Left kidney (tissue), 8 donors: Measurements from ENCODE around the gene CPT1B. TPM values are rescaled to one million over a fixed set of nuclear protein-coding genes. Genes with fewer than 3 reads are reported as not detected.
"Not testable (repeated sequence)": the region's sequence is repeated elsewhere in the genome, so short reads cannot be mapped to it uniquely, and the experiment has no call there.

Source experiments
- DNase-seq: peaks from one replicate; pipeline ENCODE4 v3.0.0-alpha.2; 2013
- long read RNA-seq, 8 donors: transcript quantifications; one replicate each; lab custom pipeline, GENCODE V29; 2026
- polyA plus RNA-seq: library from polyadenylated mRNA; unstranded; fragments of 120-200 nt; gene quantifications from one replicate; pipeline ENCODE4 v1.2.1, GENCODE V29; 2013; ENCODE audit not compliant: insufficient read length

The CPT1B gene
- 15.9 TPM for polyA plus RNA-seq
- long read RNA-seq, donor 1 = 0 reads
- long read RNA-seq, donor 2, partial matches to known transcripts = 0 of 2 reads
- long read RNA-seq, donor 2, other reads (novel, unspliced or antisense) = 0 of 2 reads
- long read RNA-seq, donor 3 = 0 reads
- long read RNA-seq, donor 4 = 0 reads
- long read RNA-seq, donor 5, partial matches to known transcripts = 0 of 1 reads
- long read RNA-seq, donor 5, other reads (novel, unspliced or antisense) = 0 of 1 reads
- long read RNA-seq, donor 6 = 0 reads
- long read RNA-seq, donor 7, partial matches to known transcripts = 0 of 2 reads
- long read RNA-seq, donor 7, other reads (novel, unspliced or antisense) = 0 of 2 reads
- long read RNA-seq, donor 8 = 0 reads

DNA sequence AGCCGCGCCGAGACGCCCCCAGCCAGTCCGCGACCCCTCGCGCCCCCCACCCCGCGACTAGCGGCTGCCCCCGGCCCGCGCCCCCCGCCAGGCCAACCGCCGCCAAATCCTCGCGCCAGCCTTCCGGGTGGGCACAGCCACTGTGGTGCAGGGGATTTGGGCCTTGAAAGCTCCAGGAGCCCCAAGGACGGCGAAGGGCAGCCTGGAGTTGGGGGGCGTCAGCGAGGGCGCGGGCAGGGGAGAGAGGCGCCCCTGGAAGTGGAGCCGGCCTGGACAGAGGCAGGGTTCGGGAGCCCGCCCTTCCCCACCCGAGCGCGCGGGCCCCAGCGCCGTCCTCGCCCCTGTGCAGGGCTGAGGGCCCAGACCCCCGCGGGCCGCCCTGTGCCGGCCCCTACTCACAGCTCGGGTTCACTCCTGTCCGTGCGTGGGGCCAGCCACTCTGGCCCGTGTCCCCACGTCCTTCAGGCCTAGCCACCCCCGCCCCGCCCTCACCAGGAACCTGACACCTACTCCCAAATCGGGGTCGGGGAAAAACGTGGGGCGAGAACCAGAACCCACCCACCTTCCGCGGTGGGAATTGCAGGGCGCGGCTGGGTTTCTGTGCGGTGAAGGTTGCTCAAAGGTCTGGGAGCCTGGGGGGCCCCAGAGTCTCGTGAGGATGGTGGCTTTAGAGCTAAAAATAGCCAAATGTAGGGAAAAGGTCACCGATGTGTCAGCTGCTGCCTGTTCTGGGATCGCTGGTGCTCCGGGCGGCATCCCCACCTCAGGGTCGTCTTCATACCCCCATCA, at the start of gene CPT1B:
Gene CPT1B (minus strand): TSS at position 441 of the 789 bp plus-strand sequence. CDS start 512 bp downstream, outside the sequence.
- DNase-seq = no peak

DNA sequence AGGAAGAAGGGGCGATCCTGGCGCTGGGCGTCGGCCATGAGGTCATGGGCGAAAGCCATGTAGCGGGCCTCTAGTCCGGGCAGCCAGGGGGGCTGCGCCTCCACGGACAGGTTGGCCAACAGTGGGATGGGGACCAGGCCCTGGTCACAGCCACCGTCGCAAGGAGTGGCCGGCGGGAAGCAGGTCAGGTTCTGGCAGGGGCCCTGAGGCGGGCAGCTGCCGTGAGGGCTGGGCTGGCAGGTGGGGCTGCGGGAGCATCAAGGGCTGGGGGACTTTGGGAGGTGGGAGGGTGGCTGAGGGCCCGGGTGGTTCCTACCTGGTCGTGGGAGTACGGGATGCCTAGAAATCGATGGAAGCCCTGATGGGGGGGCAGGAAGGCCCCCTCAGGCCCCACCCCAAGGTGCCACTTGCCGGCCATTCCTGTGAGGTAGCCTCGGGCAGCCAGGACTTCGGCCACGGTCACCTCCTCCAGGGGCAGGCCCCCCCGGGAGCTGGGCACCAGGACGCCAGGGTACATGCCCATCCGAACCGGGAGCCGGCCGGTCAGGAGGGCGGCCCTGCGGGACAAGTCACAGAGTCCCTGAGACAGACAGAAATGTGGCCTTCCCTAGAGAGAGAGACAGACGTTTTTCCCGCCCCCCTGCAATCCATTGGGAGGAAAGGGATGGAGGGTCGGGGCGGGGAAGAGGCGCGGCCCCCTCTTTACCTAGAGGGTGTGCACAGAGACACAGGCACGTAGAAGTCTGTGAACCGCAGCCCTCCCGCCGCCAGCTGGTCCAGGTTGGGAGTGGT, 48.8 kb upstream of the CPT1B start:
- no peak for DNase-seq

DNA sequence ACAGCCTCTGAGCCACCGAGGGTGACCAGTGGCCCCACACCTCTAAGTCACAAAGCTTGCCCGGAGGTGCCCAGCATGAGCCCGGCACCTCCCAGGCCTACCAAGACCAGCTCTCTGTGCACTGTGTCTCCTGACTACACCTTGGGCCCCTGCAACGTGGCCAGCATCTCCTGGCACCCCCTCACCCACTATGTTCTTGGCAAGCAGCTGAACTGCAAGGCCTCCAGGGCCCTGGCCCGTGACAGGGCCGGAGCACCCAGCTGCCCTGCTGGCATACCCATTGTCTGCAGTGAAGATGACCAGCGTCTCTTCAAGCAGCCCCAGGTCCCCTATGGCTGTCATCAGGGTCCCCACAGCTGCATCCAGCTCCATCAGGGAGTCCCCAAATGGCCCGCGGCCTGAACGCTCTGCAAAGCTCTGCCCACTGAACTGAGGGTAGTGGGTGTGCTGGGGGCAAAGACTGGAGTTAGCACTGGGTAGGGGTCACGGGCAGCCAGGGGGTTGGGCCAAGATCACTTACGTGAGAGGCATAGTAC, 48.2 kb upstream of the CPT1B start:
- DNase-seq = no peak

DNA sequence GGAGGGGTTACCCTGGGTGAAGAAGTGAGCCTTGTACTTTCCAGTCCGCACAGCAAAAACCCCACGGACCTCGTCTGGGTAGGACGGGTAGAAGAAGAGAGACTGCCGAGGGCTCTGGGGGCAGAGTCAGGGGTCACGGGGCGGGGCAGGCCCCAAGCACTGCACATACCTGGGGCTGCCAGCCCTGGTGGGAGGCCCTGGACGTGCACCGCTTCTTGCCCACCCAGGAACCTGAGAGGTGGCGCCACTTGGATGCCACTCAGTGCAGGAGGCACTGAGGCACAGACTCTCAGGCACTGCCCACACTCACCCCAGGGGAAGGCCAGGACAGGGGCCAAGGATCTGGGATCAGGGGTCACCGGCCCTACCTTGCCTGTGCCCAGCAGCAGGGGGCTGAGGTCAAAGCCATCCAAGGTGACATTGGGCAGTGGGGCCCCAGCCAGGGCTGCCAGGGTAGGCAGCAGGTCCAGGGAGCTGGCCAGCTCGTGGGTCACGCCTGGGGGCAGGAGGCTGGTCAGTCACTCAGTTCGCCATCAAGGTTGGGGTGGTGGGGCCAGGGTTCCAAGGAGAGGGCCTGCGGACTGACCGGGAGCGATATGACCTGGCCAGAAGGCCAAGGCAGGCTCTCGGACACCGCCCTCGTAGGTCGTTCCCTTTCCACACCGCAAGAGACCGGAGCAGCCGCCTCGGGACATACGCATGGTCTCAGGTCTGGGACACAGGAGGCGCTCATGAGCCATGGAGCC, 47.5 kb upstream of the CPT1B start:
- no peak for DNase-seq

DNA sequence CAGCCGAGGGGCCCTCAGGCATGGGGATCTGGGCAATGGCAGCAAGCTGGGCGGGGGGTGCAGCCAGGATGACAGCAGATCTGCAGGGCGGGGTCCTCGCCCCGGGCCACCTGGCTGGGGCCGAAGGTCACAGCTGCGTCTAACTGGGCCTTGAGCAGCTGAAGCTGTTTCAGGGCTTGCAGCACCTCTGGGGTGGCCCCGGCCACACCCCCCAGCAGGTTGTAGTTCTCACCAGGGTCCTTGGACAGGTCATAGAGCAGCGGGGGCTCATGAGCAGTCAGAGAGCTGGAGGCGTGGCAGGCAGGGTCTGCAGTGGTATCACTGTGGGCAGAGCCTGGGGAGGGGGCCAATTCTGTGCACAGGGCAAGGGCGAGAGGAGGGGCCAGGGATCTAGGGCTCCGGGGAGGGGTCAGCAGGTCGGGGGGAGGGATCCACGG, 46.9 kb upstream of the CPT1B start:
- DNase-seq = no peak

DNA sequence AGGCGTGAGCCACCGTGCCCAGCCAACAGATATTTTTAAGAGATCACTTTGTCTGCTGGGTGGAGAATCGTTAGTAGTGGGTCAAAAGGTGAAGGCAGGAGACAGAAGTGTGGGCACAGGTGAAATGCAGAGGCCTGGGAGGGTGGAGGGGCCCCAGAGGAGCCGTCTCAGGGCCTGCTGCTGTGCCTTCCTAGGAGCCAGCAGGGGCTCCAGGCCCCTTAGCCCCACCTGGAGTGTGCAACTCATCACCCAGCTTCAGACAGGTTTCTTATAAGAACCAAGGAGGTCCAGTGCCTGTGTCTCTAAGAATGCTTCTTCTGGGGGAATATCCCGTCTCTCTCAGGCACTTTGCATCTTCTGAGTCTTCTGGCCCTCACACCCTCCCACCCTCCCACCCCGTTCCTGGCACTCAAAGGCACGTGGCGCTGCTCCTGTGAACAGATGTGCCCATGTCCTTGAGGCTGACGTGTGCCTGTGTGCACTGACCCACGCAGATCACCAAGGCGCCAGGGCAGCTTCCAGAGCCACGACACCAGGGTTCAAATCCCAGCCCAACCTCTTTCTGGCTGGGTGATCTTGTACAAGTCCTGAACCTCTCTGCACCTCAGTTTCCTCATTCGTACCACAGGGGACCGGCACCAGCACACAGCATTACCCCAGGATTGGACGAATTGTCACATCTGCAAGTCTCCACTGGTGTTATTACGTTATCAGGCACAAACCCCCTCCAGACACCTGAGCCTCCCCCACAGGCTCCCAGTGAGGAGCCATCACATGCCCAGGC, 46.3 kb upstream of the CPT1B start:
- no peak for DNase-seq

DNA sequence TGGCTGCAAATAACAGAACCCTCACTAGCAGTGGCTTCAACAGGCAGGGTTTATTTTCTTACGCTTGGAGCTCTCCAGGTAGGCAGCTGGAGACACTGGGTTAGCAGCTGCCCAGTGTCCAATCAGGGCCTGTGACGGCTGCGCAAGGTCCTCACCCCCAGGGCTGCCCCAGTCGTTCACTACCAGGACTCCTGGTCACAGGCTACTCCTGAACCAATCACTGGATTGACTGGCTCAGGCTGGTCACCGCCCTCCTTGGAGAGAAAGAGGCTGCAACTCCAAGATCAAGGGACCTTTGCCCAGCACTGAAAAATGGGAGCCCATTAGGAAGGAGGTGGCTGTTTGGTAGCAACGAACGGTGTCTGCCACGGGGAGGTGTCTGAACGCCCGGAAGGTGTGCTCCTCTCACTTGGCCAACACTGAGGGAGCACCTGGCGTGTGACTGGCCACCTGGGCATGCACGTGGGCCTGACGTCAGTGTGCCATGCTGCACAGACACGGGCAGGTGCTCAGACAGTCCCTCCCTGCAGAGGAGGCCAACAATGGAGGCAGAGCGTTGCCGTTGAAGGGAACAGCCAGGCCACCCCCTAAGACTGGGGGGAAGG, 44.6 kb upstream of the CPT1B start:
- no peak for DNase-seq

DNA sequence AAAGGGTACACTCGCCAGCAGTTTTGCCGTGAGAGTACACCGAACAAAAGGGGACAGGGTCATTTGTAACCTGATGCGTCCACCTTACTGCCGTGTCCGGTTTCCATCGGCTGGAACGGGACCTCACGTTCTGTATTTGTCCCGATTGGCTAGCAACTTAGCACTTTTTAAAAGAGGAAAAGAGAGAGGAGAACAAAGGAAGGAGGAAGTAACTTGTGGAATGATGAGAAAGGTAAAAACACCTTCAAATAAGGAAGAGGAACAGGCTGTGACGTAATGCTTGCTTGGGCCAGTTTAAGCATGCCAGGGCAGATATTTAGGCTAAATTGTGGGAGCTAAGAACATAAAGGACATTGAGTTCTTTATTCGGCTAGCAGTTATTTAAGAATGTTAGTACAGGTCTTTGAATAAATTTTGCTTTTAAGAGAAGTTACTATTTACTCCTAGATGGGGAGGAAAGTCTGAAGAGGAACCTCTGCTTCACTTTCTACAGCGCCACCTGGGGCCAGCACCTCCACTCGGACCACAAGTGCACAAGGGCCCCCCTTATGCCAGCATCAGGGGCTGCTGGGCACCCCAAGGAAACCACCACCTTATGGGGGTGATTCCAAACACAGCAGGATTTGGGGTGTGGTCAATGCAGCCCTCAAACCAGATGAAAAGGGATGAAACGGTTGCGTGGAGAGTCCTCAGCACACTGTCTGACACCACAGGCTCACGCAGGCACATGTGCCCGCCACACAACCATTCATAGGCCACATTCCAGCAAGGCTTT, 43.9 kb upstream of the CPT1B start:
- no peak for DNase-seq

DNA sequence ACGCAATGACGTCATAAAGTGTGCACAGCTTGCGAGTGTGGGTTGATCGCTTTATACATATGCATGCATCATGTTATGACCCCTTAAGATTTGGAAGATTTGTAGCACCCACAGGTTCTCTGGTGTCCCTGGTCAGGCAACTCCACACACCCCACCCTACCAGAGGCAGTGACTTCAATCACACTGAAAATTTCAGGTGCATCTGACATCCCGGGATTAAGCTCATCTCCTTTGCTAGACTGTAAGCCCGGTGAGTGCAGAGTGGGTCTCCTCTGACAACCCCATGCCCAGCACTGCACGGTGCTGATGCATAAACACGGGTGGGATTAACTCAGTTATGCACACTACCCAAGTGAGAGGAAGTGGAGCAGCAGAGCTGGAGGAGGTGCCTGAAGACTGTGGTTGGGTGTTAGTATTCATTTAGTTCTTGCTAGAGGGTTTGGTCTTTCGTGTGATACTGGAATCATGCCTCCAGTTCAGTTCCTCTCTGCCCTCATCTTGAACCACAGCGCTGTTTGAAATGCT, 43.2 kb upstream of the CPT1B start:
- no peak for DNase-seq

DNA sequence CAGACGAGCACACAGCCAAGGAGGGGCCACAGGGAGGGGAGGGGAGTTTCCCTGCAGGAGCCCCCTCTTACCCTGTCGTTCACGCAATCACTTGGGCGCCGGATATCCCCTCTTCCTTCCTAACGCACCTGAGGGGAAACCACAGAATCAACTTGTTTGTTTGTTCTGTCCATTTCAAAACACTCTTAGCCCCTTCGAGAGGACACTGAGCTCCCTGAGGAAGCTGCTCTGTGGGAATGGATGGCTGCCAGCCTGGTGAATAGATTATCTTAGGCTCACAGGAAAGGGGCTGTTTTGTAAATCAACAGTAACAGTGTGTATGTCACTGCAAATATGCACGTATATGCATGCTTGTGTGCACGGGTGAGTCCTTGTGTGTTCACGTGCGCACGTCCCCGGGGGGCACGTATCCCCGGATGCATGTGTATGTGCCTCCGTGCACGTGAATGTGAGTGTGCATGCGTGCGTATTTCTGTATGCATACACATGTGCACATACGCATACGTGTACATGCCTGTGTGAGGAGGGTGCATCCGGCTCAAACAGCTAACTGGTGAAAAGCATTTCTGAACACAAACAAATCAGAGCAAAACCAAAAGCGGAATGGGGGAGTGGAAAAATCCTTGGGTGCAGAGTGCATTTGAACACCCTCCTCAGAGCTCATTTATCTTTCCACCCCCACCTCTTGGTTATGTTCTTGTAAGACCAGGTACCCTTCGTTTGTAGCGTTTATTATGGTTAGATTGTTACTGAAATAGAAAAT, 42.5 kb upstream of the CPT1B start:
- DNase-seq = no peak

DNA sequence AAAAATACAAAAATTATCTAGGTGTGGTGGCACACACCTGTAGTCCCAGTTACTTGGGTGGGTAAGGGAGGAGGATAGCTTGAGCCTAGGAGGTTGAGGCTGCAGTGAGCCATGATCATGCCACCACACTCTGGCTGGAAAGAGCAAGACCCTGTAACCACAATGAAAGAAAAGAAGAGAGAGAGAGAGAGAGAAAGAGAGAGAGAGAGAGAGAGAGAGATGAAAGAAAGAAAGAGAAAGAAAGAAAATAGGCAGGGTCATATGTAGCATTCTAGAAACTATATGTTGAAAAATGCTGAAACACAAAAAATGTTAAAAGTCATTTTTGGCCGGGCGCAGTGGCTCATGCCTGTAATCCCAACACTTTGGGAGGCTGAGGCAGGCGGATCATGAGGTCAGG, 36.1 kb upstream of the CPT1B start:
- not testable (repeated sequence) for DNase-seq

DNA sequence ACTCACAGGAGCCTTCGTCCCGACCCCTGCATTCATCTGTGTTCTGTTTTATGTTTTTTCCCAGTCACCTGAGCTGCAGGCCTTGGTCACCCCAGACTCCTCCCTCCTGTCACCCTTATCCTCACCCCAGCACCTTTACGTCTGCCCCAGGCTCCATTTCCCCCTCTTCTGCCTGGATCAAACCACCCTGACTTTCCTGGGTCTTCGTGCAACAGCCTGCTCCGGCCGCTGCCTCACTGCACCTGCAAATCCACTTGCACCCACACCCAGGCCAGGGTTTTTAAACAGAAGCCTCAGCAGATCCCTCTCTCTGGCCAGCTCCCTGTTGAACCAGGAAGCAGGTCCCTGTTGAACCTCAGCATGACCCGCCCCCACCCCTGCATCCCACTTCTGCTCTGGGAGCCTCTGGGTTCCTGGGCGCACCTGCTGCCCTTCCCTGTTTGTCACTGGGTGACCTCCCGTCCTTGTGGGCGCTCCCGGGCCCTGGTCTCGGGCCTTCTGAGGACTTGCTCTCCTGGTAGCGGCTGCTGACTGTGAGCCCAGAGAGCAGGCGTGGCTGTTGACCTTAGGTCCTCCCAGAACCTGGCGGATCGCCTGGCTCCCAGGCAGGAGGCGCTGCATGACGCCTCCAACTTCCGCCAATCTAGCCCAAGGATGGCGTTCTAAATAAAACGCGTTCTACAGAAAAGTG, 35.2 kb upstream of the CPT1B start:
- DNase-seq = no peak

DNA sequence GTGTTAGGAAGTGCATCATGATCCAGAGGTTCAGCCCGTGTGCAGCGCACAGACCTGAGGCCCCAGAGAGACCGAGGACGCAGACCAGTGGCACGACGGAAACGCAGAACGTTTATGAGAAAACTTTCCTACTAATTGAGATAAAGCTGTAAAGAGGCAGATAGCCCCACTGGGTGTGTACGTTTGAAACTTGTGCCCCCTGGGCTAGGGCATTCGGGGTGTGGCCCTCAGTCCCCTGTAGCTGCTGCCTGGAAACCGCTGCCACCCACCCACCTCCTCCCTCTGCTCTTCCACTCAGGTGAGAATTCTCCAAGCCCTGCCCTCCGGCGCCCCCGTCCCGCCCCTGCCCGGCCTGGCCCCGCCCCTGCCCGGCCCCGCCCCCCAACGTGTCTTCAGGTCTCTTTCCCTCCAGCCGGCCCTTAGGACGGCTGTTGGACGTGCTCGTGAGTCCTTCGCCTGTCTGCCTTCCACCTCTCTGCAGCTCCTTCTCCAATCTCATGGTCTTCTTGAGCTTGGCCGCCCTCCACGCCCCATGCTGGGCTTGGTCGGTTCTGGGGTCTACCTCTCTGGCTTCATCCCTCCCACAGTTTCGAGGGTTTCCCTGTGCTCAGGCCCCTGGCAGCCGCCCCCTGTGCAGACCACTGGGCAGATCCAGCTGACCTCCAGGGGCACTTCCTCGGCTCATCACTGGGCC, 34.4 kb upstream of the CPT1B start:
- no peak for DNase-seq

DNA sequence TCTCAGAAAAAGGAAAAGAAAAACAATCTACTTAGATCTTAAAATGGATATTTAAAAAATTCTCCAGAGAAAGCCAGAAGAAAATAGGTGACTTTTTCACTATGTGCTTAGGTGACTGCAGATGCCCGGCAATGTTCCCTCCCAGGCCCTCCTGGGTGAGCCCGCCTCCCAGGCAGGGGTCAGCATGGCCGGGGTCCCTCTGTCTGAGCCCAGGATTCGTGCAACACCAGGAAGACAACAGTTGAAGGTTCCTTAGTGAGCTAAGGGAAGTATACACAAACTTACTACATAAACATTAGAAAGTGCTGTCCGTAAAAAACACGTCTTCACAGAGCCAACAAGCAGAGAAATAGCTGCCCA, 33.9 kb upstream of the CPT1B start:
- no peak for DNase-seq

DNA sequence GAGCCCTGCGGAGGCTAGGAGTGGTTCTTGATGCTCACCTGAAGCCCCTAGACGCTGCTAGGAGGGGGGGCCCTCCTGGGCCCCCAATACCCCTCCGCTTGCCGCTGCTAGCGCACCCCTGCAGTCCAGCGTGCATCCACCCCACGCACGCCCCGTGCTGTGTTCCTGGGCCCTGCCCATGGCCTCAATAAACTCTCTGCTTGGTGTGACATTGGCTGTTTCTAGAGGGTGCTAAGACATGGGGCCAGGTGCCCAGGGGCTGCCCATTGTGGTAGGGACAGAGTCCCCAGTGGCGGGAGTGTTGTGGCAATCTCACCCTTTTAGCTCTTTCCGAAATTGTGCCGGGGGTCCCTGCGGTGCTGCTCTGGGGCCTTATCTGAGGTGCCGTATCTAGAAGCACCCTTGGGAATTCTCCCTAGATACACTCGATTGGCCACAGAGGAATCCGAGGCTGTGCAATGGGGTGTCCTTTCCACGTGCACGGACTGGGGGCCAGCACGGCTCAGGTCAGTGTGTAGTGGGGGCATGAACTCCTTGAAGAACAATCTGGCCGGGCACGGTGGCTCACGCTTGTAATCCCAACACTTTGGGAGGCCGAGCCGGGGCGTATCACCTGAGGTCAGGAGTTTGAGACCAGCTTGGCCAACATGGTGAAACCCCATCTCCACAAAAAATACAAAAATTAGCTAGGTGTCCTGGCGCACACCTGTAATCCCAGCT, 33.3 kb upstream of the CPT1B start:
- no peak for DNase-seq

DNA sequence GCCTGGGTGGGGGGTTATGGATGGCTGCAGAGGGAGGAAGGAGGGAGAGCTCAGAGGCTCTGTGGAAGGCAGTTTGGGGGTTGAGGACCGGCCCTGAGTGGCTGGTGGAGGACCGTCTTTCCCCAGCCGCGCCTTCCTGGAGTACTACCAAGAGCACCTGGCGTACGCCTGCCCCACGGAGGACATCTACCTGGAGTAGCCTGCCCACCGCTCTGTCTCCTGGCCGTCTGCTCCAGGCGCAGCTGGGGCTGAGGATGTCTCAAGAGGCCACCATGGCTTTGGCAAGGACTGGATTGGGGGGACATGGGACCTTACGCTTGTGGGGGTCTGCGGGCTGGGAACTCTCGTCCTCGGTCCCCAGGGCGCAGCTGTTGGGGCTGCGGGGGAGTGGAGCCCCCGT, 32.4 kb upstream of the CPT1B start:
- DNase-seq = no peak

DNA sequence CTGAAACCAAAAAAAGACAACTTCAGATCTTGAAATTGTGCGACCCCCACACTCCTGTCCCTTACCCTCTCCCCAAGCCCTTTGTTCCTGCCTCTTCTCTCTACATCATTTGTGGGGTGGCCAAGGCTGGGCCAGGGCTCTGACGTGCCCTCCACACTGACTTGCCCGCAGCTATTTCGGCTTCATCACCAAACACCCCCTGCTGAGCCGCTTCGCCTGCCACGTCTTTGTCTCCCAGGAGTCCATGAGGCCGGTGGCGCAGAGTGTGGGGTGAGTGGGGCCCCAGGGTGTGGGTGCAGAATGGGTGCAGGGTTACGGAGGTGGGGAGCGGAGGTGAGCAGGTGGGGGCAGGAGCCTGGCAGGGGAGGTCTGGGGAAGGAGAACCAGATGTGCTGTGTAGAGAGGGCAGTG, 31.8 kb upstream of the CPT1B start:
- no peak for DNase-seq
